Neural crest cell (in vitro differentiated cells): ENCODE results near the gene CLSTN2. TPM values are rescaled to one million over a fixed set of nuclear protein-coding genes. Genes with fewer than 3 reads are reported as not detected.

ENCODE experiments used
- DNase-seq: peaks from one replicate; pipeline ENCODE4 v3.0.0; 2021; ENCODE audit warnings: low read depth, mixed read lengths, low spot score
- H3K27ac Mint-ChIP-seq: one replicate; pipeline ENCODE4 v1.8.0; 2021; ENCODE audit warnings: mild to moderate bottlenecking, mixed read lengths; ENCODE audit not compliant: unreplicated experiment
- H3K27me3 Mint-ChIP-seq: 2 replicates; pipeline ENCODE4 v1.8.0; 2021; ENCODE audit warnings: low read depth, mild to moderate bottlenecking, mixed read lengths
- H3K36me3 Mint-ChIP-seq: 2 replicates; pipeline ENCODE4 v1.8.0; 2021; ENCODE audit warnings: low read depth, mild to moderate bottlenecking, mixed read lengths
- H3K4me1 Mint-ChIP-seq: 2 replicates; pipeline ENCODE4 v1.8.0; 2021; ENCODE audit warnings: mixed read lengths
- H3K4me3 Mint-ChIP-seq: one replicate; pipeline ENCODE4 v1.8.0; 2021; ENCODE audit warnings: mild to moderate bottlenecking, mixed read lengths
- H3K9me3 Mint-ChIP-seq: 2 replicates; pipeline ENCODE4 v1.8.0; 2021; ENCODE audit warnings: mixed read lengths
- total RNA-seq: library from RNA; stranded (reverse); gene quantifications from 2 replicates; pipeline ENCODE4 v1.2.1, GENCODE V29; 2021
- TF ChIP-seq, protein P1 (sequence below): fragments of 200-600 bp; sonication (generic); conservative IDR thresholded peaks from 2 replicates; pipeline ENCODE4 v1.5.0; 2021; ENCODE audit warnings: antibody characterized with exemption, mild to moderate bottlenecking

CLSTN2 gene
- total RNA-seq, 1 donor from 2014 or later: 1.9 TPM

DNA sequence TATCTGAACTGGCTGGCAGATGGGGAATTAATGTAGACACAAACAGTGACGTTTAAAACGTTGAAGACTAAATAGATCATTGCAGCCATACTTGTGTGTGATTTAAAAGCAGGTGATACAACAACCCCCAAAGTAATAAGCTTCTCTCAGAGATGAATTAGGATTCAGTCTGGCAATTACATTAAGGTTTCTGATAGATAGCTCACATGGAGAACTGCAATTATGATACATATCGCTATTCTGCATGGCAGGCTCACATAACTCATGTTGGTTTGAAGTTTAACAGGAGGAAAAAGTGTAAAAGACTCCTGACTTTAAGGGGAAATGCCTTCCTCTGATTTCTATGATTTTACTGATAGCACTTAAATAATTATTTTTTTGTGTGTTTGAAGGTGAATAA, 196.9 kb downstream of the CLSTN2 start:
- DNase-seq: no peak
- Mint-ChIP-seq H3K27me3 (no peaks in the 10 kb centered on the region), H3K4me1 (peaks cover 14% of the 10 kb centered on the region), H3K4me3 (no peak overlapping the region), H3K27ac (no peak overlapping the region), H3K36me3 (no peaks in the 10 kb centered on the region), H3K9me3 (no peaks in the 10 kb centered on the region)
- TF ChIP-seq, protein P1, sequence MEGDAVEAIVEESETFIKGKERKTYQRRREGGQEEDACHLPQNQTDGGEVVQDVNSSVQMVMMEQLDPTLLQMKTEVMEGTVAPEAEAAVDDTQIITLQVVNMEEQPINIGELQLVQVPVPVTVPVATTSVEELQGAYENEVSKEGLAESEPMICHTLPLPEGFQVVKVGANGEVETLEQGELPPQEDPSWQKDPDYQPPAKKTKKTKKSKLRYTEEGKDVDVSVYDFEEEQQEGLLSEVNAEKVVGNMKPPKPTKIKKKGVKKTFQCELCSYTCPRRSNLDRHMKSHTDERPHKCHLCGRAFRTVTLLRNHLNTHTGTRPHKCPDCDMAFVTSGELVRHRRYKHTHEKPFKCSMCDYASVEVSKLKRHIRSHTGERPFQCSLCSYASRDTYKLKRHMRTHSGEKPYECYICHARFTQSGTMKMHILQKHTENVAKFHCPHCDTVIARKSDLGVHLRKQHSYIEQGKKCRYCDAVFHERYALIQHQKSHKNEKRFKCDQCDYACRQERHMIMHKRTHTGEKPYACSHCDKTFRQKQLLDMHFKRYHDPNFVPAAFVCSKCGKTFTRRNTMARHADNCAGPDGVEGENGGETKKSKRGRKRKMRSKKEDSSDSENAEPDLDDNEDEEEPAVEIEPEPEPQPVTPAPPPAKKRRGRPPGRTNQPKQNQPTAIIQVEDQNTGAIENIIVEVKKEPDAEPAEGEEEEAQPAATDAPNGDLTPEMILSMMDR: no peak

DNA sequence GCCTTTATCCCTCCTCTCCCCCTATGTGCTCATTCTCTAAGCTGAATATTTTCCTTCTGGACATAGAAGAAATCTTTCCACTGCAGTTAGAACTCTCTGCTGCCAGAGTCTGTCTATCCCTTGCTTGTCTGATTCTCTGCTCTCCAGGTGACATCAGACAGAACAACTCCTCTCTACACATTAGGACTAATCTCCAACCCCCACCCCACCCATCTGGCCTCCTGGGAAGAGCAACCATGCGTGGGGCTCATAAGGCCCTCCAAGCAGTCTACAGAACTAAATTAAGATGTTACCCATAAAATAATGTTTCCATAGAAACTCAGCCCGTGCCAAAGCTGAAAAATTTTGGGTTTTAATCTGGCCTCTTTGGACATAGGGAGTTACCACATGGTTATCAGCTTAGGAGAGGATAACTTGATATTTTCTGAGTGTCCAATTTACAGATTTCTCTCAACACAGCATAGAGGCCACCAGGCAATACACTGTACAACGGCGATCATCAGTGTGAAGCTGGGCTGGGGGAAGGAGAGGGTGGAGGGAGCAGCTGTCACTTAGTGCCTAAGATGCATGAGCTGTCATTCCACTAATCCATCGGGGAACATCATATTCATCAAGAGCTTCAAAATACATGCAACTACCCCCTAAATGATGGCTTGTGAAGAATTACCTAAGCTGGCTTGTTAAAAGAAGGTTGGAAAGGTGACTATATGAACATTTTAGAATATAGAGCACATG, 199.4 kb downstream of the CLSTN2 start:
- H3K36me3 Mint-ChIP-seq: no peaks in the 10 kb centered on the region
- TF ChIP-seq, protein P1: no peak
- no peak overlapping the region for H3K4me3 Mint-ChIP-seq
- no peak overlapping the region for H3K27ac Mint-ChIP-seq
- DNase-seq: no peak
- H3K27me3 Mint-ChIP-seq: no peaks in the 10 kb centered on the region
- no peaks in the 10 kb centered on the region for H3K9me3 Mint-ChIP-seq
- peaks cover 7% of the 10 kb centered on the region for H3K4me1 Mint-ChIP-seq

DNA sequence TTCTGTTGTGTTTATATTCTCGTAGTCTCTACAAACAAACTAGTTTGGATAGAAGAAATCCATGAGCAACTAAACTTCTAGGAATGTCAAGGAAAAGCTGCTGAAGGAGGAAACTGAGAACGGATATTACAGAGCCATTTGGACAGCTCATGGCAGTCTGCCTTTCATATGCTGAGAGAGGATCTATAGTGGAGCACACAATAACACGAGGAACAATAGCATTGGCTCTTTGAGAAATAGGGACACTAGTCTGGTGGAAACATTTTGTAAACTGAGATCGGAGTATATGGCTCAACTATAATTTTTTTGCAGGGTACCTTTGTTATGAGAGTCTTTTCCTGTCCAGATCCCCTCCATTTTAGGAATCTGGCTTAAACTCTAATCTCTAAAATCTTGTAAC, 200.5 kb downstream of the CLSTN2 start:
- H3K36me3 Mint-ChIP-seq: no peaks in the 10 kb centered on the region
- H3K27ac Mint-ChIP-seq: no peak overlapping the region
- DNase-seq: no peak
- TF ChIP-seq, protein P1: no peak
- H3K4me1 Mint-ChIP-seq: peaks cover 7% of the 10 kb centered on the region
- H3K9me3 Mint-ChIP-seq: no peaks in the 10 kb centered on the region
- no peaks in the 10 kb centered on the region for H3K27me3 Mint-ChIP-seq
- H3K4me3 Mint-ChIP-seq: no peak overlapping the region

DNA sequence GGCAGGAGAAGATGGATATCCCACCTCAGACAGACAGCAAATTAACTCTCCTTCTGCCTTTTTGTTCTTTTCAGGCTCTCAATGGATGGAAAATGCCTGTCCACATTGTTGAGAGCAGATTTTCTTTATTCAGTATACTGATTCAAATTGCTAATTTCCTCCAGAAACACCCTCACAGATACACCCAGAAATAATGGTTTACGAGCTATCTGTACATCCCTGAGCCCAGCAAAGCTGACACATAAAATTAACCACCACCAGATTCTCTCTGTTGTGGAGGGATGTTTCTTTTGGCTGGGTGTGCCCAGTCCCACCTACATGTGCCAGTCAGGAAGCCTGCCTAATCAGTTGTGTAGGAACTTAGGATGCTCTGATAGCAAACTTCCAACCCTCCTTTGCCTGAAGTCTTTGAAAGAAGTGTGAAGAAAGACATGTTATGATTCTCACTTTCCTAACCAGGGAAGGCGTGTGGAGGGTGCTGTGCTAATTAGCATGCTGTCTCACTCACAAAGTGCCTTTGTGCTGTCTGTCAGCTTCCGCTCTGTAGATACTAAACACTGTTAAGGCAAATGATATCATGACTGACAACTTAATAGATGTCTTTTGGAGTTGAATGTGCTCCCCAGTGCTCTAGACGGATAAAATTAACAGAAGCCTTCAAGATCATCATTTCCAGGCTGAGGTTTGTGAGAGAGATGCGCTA, 208.5 kb downstream of the CLSTN2 start:
- Mint-ChIP-seq H3K36me3 (no peaks in the 10 kb centered on the region), H3K9me3 (no peaks in the 10 kb centered on the region), H3K4me1 (peaks cover 24% of the 10 kb centered on the region), H3K27me3 (no peaks in the 10 kb centered on the region), H3K27ac (no peak overlapping the region), H3K4me3 (no peak overlapping the region)
- TF ChIP-seq, protein P1: no peak
- DNase-seq: no peak

DNA sequence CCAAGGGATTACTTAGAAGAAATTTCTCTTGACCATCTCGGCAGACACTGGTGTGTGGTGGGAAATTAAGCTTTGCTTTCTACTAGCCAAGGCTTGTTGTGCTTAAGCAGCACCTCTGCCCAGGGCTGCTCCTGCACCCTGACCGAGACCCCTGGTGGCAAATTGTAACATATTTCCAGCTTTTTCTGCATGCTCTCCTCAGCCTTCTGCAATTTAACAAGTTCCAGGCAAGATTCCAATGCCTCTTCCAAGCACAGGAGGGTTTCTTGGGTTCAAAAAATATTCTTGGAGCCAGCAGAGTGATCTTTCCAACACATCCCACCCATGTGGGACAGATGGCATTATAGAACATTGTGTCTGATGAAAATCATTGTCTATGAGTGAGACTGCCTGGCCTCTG, 210.5 kb downstream of the CLSTN2 start:
- Mint-ChIP-seq H3K4me1 (peaks cover 24% of the 10 kb centered on the region), H3K36me3 (no peaks in the 10 kb centered on the region), H3K9me3 (no peaks in the 10 kb centered on the region), H3K27me3 (no peaks in the 10 kb centered on the region), H3K27ac (peak overlapping the region; percentile 27), H3K4me3 (no peak overlapping the region)
- TF ChIP-seq, protein P1: no peak
- no peak for DNase-seq
